ENCODE measurements around the gene GJC1.
"Not testable (repeated sequence)": the region's sequence is repeated elsewhere in the genome, so short reads cannot be mapped to it uniquely, and the experiment has no call there.

The GJC1 gene

GRCh38 chr17:44842748-44843147, 12.7 kb upstream of the GJC1 start:
- no peak for DNase-seq

DNA sequence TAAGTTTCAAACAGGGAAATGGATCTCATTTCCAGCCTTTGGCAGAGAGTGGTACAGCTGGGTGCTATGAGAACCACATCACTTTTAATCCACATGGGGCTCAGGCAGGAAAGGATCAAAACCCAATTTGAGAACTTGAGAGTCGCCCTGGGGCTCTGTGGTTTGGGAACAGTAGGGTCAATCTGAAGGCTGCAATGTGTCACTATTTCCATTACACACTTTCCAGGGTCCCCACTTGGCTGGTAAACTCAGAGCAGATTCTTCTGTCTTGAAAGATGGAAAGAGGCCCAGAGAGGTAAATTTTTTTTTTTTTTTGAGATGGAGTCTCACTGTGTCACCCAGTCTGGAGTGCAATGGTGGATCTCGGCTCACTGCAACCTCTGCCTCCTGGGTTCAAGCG, 10.8 kb upstream of the GJC1 start:
- DNase-seq, result no peak

- DNase-seq, result no peak
Observed at GRCh38 chr17:44840274-44840673, 10.2 kb upstream of the GJC1 start.

DNA sequence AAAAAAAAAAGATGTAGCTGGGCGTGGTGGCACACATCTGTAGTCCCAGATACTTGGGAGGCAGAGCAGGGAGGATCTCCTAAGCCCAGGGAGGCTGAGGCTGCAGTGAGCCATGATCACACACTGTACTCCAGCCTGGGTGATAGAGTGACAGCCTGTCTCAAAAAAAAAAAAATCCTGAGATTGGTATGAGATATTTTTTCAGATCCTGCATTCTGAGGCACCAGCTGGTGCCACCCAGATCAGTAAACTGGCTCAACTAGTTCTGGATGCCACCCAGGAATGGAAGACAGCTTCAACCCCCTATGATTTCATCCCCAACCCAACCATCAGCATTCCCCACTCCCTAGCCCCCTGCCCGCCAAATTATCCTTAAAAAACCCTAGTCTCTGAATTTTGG, 7.1 kb upstream of the GJC1 start:
- no peak for DNase-seq

GRCh38 chr17:44832805-44833204, 2.7 kb upstream of the GJC1 start:
- DNase-seq, result no peak

- DNase-seq, result no peak
Observed at GRCh38 chr17:44831371-44831770, 1.3 kb upstream of the GJC1 start.

DNA sequence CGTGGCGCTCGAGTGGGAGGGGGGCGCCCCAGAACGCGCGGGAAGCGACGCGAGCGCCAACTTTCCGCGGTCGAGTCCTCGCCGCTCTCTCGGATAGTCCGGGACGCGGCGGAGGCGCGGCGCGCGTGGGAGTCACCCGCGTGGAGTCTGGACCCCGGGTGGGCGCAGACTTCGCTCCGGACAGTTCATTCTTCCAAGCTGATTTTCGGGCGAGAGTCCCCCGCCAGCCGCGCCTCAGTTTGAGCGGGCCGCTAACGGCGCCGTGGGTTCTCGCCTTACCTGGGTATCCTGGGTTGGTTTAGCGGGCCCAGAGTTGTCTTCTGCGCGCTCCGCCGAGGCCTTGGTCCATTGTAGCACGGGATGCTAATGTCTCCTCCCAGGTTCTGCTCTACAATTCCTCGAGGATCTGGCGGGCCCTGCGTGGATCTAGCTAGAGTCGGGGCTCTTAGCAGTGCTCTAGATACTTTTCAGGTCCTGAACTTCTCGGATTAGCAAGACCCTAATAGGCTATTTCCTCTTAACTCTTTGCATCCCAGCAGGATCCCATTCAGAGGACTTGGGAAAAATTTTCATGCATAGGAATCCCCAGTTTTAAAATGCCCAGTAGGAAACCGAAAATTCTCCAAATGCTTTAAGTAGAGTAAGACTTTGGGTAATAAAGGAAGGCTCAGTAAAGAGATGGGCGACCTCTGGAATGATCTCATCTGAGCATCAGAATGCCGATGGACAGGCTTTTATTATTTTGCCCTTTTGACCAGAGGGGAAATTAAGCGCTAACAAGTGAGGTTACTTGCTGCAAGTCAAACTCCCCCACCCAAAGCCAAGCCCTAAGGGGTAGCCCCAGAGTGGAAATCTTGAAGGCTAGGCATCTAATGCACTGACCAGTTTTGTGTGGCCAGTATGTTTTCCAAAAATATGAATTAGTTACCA, 537 bp upstream of the GJC1 start:
- no peak for DNase-seq

DNA sequence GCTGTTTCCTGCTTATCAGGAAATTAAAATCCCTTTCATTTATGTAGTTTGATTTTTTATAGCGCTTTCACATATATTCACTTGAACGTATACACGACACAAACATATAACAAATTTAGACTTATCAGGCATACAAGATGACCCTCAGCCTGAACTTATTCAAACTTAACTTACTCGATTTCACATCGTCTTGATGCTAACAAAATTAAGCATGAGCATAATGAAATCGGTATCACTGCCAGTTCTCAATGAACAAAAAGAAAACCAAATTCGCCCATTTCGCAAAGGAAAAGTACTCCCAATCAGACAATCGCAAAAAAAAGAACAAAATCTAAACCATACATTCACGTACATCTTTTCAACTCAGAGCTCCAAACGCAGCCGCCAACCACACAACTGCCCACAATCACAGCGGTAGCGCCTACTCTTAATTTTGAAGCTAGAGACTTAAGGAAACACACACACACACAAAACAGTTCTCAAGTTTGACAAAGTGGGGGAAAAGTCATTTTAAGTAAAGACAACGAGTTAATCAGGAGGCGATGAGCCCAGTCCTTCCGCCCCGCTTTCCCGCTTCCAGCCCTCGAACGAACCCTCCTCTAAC, 1.1 kb downstream of the GJC1 start:
- DNase-seq, result peak; percentile 19 to 24

- no peak for DNase-seq
Observed at GRCh38 chr17:44827863-44828262, 2.2 kb downstream of the GJC1 start.

DNA sequence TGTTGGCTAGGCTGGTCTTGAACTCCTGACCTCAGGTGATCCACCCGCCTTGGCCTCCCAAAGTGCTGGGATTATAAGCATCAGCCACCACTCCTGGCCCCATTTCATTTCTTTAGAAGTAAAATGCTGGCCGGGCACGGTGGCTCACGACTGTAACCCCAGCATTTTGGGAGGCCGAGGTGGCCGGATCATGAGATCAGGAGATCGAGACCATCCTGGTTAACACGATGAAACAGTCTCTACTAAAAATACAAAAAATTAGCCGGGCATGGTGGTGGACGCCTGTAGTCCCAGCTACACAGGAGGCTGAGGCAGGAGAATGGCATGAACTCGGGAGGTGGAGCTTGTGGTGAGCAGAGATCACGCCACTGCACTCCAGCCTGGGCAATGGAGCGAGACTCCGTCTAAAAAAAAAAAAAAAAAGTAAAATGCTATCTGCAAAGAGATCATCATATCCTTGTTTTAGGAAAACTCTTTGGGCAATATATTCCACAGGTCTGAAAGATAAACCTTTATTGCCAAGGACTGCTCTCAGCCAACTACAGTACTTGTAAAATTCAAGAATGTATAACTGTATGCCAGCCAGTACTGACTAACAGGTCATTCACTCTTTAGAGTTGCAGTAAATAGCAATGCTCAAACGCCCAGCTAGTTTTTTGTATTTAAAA, 3.8 kb downstream of the GJC1 start:
- DNase-seq, result no peak

DNA sequence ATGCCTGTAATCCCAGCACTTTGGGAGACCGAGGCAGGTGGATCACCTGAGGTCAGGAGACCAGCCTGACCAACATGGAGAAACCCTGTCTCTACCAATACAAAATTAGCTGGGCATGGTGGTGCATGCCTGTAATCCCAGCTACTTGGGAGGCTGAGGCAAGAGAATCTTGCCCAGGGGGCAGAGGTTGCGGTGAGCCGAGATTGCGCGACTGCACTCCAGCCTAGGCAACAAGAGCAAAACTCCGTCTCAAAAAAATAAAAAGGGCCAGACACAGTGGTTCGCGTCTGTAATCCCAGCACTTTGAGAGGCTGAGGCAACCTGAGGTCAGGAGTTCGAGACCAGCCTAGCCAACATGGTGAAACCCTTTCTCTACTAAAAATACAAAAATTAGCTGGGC, 4.9 kb downstream of the GJC1 start:
- DNase-seq, result not testable (repeated sequence)

- no peak for DNase-seq
Observed at GRCh38 chr17:44820631-44821212, 9.4 kb downstream of the GJC1 start.

DNA sequence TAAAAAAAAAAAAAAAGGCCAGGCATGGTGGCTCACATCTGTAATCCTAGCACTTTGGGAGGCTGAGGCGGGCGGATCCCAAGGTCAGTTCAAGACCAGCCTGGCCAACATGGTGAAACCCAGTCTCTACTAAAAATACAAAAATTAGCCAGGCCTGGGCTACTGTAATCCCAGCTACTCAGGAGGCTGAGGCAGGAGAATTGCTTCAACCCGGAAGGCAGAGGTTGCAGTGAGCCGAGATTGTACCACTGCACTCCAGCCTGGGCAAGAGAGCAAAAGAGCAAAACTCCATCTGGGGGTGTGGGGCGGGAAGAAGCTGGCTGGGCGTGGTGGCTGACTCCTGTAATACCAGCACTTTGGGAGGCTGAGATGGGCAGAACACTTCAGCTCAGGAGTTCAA, 11.6 kb downstream of the GJC1 start:
- DNase-seq, result not testable (repeated sequence)

DNA sequence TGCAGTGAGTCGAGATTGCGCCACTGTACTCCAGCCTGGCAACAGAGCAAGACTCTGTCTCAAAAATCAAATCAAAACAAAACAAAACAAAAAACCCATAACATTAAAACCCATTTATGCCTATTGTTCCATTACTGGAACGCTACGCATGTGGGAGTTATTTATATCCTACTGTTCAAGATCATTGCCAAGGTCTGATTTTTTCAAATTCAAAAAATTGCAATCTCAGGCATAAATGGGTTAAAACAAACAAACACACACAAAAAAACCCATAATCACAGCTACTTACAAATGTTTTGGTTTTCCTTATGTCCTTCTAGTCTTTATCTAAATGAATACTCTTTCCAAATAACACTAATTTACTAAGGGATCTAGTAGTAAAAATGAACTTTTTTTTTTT, 17.8 kb downstream of the GJC1 start:
- DNase-seq, result no peak

DNA sequence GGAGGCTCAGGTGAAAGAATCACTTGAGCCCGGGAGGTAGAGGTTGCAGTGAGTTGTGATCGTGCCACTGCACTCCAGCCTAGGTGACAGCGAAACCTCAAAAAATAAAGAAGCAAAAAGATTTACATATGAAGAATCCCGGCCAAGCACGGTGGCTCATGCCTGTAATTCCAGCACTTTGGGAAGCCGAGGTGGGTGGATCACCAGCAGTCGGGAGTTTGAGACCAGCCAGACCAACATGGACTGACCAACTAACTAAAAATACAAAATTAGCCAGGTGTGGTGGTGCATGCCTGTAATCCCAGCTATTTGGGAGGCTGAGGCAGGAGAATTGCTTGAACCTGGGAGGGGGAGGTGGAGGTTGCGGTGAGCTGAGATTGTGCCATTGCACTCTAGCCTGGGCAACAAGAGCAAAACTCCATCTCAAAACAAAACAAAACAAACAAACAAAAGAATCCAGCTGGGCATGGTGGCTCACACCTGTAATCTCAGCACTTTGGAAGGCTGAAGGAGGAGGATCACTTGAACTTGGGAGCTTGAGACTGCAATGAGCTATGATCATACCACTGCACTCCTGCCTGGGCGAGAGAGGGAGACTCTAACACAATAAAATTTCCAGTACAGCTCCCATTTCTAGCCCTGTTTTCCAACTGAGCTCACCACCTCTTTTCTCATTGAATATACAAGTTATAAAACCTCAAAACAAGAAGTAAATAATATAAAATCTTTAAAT, 21.3 kb downstream of the GJC1 start:
- DNase-seq, result not testable (repeated sequence)

GRCh38 chr17:44808156-44808555, 21.9 kb downstream of the GJC1 start:
- no peak for DNase-seq

DNA sequence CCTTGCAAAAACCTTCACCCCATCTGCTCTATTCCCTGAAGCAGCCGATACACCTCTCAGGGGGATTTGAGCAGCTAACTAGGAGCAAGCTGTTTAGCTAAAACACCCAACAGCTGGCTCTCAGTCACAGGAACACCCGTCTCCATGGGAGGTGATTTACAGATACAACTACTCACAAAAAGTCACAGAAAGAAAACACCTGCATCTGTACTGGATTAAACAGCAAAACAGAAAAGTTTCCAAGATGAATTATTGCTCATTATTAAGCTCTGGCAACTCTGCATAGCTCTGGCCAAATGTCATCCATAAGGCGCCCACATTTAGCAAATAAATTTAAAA, 22.3 kb downstream of the GJC1 start:
- no peak for DNase-seq

DNA sequence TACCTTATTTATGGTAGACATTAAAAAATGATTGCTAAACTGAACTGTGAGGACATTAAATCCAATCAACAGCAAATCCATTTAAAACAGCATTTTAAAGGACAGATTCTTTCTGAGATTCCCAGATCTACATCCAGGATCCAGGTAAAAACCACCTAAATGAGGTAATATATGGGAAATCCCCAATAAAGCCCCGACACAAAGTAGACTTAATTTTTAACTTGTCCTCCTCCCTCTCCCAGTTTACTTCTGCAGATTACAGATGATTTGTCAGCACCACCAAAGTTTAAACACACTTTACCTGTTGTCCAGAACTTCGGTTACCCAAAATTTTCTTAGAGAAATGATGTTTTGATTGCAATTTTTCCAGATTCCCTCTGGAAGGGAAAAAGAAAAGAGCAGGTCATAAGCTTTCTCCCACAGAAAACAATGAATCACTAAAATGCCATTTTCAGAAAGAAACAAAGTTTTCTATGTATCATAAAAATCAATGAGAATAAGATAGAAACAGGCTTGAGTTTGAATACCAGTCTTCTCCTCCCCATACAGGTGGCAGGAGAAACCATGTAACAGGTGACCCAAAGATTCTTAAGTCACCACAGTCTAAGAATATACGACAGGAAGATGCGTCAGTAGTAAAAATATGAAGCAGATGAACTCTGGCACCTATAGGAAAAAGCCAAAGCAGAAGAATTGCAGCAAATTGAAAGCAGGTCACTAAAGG, 22.8 kb downstream of the GJC1 start:
- no peak for DNase-seq

GRCh38 chr17:44804302-44805089, 25.6 kb downstream of the GJC1 start:
- no peak for DNase-seq

DNA sequence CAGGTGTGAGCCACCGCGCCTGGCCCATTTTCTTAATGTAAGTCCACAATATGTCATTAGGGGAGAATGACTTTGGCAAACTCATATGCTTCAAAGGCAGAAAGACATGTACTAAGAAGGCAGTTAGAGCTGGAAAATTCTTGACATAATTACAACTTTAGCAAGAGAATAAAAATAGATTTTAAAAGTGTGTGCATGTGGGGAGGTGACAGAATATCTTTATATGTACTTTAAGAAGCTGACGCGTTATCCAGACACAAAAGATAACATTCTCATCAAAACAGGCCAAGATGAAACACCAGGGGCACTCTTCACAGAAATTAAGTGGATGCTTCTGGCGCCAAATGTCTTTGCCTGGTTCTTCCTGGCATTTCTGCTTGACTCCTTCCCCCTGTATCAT, 28.2 kb downstream of the GJC1 start:
- no peak for DNase-seq

DNA sequence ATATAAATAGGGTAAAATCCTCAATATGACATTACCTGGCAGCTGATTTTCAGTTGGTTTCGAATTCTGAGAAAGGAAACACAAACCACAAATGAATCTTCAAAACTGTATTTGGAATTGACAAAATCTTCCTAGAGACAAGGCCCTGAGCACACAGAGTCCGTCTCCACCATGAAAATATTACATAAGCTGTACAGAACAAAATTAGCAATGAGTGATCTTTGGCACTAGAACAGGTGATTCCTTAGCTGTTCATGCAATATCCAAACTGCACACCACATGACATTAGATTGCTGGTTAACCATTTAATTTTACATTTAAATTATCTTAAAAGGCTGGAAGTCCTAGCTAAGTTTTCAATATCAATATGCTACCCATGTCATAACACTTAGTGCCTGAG, 31.7 kb downstream of the GJC1 start:
- no peak for DNase-seq

Data from inflammatory macrophage treated with lipopolysaccharide for 1 hour (primary cell).